ENCODE data around the gene PAOX.

Gene PAOX

DNA sequence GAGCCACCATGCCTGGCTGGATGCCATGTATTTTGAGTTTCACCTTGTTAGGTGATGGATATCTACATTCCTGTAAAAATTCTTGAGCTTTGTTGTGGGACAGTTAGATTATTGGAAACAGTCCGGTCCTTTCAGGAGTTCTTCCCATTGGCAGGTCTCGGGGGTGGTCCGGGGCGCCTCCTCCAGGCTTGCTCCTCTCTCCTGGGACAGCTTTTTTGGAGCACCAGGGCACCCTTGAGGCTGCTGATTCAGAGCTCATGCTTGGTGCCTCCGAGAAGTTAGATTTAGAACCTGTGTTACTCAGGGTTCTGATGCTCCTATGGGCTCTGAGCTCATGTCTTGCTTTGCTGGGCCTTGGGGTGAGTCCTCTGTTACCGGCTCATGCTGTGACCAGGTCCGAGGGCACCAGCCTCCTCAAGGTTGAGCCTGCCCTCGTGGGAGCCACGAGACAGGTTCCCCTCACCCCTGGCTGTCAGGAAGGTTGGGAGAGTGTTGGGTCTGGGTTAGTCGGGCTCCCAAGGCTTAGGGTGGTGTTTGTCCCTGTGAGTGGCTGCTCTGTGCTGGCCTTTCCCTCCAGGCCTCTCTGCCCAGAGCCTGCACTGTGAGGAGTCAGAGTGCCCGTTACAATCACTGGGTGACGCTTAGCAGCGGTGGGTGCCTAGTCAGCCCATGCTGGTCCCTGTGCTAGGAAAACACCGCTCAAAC, 39.4 kb downstream of the PAOX start:
- in situ Hi-C loops (cut with MboI; ENCODE audit: low sequenced_read_pairs, unreplicated experiment), result no loop called here
- DNase-seq (ENCODE audit: low spot score), result peak; percentile 16
- TF ChIP-seq, protein P1, sequence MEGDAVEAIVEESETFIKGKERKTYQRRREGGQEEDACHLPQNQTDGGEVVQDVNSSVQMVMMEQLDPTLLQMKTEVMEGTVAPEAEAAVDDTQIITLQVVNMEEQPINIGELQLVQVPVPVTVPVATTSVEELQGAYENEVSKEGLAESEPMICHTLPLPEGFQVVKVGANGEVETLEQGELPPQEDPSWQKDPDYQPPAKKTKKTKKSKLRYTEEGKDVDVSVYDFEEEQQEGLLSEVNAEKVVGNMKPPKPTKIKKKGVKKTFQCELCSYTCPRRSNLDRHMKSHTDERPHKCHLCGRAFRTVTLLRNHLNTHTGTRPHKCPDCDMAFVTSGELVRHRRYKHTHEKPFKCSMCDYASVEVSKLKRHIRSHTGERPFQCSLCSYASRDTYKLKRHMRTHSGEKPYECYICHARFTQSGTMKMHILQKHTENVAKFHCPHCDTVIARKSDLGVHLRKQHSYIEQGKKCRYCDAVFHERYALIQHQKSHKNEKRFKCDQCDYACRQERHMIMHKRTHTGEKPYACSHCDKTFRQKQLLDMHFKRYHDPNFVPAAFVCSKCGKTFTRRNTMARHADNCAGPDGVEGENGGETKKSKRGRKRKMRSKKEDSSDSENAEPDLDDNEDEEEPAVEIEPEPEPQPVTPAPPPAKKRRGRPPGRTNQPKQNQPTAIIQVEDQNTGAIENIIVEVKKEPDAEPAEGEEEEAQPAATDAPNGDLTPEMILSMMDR (IDR thresholded peaks at IDR 0.05; ENCODE audit: borderline replicate concordance, control extremely low read depth, extremely low read depth, insufficient read depth, missing control alignments), result no peak

DNA sequence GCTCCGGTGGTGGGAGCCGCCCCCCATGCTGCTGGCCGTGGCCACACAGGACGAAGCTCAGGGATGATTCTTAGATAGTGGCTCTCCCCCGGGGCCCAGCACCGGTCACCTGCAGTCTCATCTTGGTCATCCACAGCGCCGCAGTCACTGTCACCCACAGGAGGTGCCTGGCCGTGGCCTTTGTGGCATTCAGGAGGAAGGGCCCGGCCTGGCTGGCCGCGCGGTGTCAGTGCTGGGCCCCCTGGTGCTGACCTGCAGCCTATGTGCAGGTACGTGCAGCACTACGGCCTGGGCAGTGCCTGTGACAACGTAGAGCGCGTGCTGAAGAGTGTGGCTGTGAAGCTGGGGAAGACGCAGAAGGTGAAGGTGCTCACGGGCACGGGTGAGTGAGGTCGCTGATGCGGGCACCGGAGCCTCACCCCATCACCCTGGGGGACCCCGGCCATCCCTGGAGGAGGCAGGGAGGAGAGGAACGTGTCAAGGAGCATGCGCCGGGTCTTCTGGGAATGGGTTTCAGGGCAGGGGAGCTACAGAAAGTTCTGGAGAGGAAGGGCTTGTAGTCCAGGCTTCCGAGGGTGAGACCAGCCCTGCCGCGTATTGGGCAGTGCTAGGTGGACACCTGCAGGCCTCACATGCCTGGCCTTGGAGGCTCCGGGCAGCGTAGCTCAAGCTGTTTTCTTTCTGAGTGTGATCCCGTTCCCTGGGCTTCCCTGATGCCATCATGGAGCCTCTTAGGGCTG, 40.3 kb downstream of the PAOX start:
- TF ChIP-seq, protein P1 (IDR thresholded peaks at IDR 0.05; ENCODE audit: borderline replicate concordance, control extremely low read depth, extremely low read depth, insufficient read depth, missing control alignments), result no peak
- in situ Hi-C loops (cut with MboI; ENCODE audit: low sequenced_read_pairs, unreplicated experiment), result no loop called here
- peak; percentile 29 for DNase-seq (ENCODE audit: low spot score)

DNA sequence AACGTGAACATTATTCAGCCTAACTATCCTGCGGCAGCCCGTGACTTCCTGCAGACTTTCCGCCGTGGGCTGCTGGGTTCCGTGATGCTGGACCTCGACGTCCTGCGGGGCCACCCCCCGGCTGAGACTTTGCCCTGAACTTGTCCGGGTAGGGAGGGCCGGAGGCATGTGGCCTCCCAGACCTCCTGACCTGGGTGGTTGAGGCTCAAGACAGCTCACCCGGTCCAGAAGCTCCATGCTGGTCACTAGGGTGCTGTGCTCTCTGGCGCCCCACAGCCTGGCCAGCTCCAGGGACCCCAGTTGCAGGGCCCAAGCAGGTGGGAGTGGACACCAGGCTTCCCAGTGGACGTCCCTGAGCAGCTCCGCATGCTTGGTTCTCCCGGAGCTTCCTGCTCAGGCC, 41.0 kb downstream of the PAOX start:
- in situ Hi-C loops (cut with MboI; ENCODE audit: low sequenced_read_pairs, unreplicated experiment), result no loop called here
- TF ChIP-seq, protein P1 (IDR thresholded peaks at IDR 0.05; ENCODE audit: borderline replicate concordance, control extremely low read depth, extremely low read depth, insufficient read depth, missing control alignments), result no peak
- peak; percentile 22 for DNase-seq (ENCODE audit: low spot score)

DNA sequence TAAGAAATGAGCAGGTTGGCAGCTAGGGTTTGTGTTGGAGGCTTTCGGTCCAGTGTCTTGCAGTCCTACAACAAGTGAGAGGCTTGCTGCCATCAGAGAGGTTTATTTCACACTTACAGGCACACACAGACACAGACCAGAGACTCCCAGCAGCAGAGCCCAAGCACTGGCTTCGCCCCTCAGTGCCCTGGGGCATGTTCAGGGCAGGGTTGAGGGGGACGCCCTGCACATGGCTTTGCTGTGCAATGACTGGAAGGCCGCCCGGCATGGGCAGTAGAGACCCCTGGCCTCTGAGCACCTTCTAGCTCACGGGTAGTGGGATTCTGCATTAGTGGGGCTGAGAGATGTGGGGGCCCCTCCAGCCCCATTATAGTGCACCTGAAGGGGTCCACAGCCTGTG, 41.5 kb downstream of the PAOX start:
- in situ Hi-C loops (cut with MboI; ENCODE audit: low sequenced_read_pairs, unreplicated experiment), result no loop called here
- no peak for DNase-seq (ENCODE audit: low spot score)
- TF ChIP-seq, protein P1 (IDR thresholded peaks at IDR 0.05; ENCODE audit: borderline replicate concordance, control extremely low read depth, extremely low read depth, insufficient read depth, missing control alignments), result no peak

DNA sequence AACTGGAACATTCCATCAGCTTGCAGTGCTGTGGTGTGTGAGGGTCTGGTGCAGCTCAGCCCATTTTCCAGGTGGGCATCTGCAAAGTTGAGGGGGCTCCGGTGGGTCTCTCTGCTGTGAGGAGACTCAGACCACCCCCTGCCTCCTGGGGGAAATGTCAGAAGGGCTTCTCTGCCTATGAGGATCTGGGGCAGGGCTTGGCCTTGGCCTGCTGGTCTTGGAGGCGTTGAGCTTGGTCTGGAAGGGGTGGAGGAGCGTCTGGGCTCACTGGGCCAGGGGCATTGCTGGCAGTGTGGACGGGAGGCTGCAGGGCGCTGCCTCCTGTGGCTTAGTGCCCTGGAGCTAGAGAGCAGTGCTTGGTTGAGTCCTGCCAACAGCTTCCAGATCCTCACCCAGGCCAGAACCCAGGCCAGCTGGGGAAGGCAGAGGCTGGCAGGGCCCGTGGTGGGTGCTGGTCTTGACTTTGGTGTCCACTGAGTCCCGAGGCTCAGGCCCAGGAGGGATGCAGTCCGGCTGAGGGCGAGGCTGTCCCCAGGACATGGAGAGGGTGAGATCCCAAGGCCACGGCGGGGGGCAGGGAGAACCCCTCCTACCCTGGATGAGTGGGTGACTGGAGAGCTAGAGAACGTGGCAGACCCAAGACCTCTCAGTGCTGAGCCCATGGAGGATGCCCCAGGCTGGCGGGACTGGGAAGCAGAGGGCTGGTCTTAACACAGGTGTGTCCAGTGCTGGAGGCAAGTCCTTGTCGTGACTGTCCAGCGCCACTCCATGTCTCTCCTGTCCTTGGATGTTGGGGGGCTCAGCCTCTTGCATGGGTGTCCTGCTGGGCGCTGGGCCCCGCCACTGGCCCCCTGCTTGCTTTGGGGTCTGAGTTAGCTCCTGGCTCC, 42.5 kb downstream of the PAOX start:
- TF ChIP-seq, protein P1 (IDR thresholded peaks at IDR 0.05; ENCODE audit: borderline replicate concordance, control extremely low read depth, extremely low read depth, insufficient read depth, missing control alignments), result no peak
- in situ Hi-C loops (cut with MboI; ENCODE audit: low sequenced_read_pairs, unreplicated experiment), result no loop called here
- DNase-seq (ENCODE audit: low spot score), result peak; percentile 32

DNA sequence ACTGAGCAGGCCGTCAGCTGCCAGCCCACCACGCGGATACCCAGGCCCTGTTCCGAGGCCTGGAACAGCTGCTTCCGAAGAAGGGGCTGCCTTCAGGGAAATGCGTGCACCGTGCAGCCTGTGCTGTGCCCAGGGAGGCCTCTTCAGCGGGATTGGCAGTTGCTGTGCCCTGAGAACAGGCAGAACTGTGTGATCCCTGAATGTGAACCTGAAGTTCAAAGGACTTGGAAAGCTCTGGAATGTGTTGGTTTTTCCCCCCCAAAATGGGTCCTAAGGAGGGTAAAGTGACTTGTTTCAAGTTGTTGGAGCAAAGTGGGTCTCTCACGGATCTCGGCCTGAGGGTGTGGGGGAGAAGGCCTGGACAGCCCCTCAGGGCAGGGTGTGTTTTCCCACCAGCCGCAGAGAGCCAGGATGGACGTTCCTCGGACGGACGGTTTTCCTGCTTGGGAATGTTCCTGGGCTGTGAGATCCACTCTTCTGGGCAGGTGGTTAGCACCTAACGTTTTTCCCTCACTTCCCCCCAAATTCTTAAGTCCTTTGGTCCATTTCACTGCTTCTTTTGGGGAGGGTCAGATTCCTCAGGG, 43.3 kb downstream of the PAOX start:
- peak; percentile 34 for DNase-seq (ENCODE audit: low spot score)
- in situ Hi-C loops (cut with MboI; ENCODE audit: low sequenced_read_pairs, unreplicated experiment), result no loop called here
- TF ChIP-seq, protein P1 (IDR thresholded peaks at IDR 0.05; ENCODE audit: borderline replicate concordance, control extremely low read depth, extremely low read depth, insufficient read depth, missing control alignments), result no peak

Data from GM13976 (cell line).